HepG2 (cell line): ENCODE data around the gene ZNF667. TPM values are rescaled to one million over a fixed set of nuclear protein-coding genes. Genes with fewer than 3 reads are reported as not detected.

ENCODE experiments used
- ATAC-seq: fragments of 200-7000 bp; cut with Tn5 transposase; 3 replicates; pipeline ENCODE4 v1.9.1; 2020; ENCODE audit warnings: mild to moderate bottlenecking, moderate library complexity
- BruUV-seq: library from RNA; stranded (reverse); fragments of 400-500 nt; replicated peaks from 2 replicates; lab custom pipeline; 2021; lab: Mats Ljungman, UMichigan
- CTCF ChIA-PET: fragments of 300-600 bp; formaldehyde crosslinking; extraction: SDS; loops from one replicate; lab custom pipeline; 2021; ENCODE audit warnings: low total read pairs, inconsistent platforms, low intra/inter-chr PET ratio; lab: Yijun Ruan, JAX
- POLR2A ChIA-PET: fragments of 350-600 bp; sonication (Branson Sonifier 250); formaldehyde crosslinking; loops from one replicate; lab custom pipeline; 2020; ENCODE audit warnings: antibody characterized with exemption, inconsistent platforms; lab: Yijun Ruan, JAX
- DNase-seq: peaks from one replicate; pipeline ENCODE4 v3.0.0-alpha.2; 2015; ENCODE audit warnings: low spot score
- FAIRE-seq: peaks from 3 replicates; lab custom pipeline; 2011; peaks lifted over from hg19 to GRCh38; lab: Jason Lieb, UNC
- H2AFZ ChIP-seq: one replicate; pipeline ENCODE4 v1.6.1; 2011; ENCODE audit warnings: low read length, inconsistent platforms
- H3K27ac ChIP-seq: fragments of 300-600 bp; 3 replicates; pipeline ENCODE4 v1.8.0; 2011; ENCODE audit warnings: mixed run types, mild to moderate bottlenecking, mixed read lengths, low read length, inconsistent platforms; ENCODE audit not compliant: insufficient read depth; ENCODE audit errors: extremely low read length
- H3K27me3 ChIP-seq, 2 experiments: fragments of 200-600 bp in 1 of 2; 2 replicates in 1 of 2; 3 replicates in 1 of 2; pipeline versions ENCODE4 v1.6.0 to v1.8.0; 2011; ENCODE audit warnings: low read length in 2 of 2, mild to moderate bottlenecking in 2 of 2, moderate library complexity in 2 of 2, inconsistent platforms in 1 of 2; ENCODE audit not compliant: insufficient read depth in 2 of 2, control insufficient read depth in 1 of 2
- H3K36me3 ChIP-seq, 2 experiments: fragments of 200-600 bp in 1 of 2; replicated peaks in 1 of 2; 2 replicates in 1 of 2; 3 replicates in 1 of 2; pipeline versions ENCODE4 v1.5.1 to v1.8.0; 2011; ENCODE audit warnings: low read length in 2 of 2, inconsistent platforms in 1 of 2; ENCODE audit not compliant: insufficient read depth in 2 of 2, control insufficient read depth in 1 of 2
- H3K4me1 ChIP-seq: 2 replicates; pipeline ENCODE4 v1.5.1; 2012; ENCODE audit warnings: low read length, inconsistent platforms; ENCODE audit not compliant: insufficient read depth
- H3K4me2 ChIP-seq: 2 replicates; pipeline ENCODE4 v1.6.0; 2011; ENCODE audit warnings: low read depth, low read length, inconsistent platforms
- H3K4me3 ChIP-seq, 3 experiments: fragments of 200-600 bp in 1 of 3; sonication (generic), shearing (Covaris generic) in 1 of 3; replicated peaks in 1 of 3; 2 replicates each; pipeline ENCODE4 v1.5.1; 2011 to 2016; ENCODE audit warnings: low read length in 3 of 3, inconsistent platforms in 2 of 3, low read depth in 2 of 3, mild to moderate bottlenecking in 2 of 3, control low read depth in 1 of 3, mixed read lengths in 1 of 3; ENCODE audit not compliant: insufficient read depth in 1 of 3
- H3K79me2 ChIP-seq: one replicate; pipeline ENCODE4 v1.6.1; 2011; ENCODE audit warnings: low read length, inconsistent platforms; ENCODE audit not compliant: insufficient read depth
- H3K9ac ChIP-seq: 2 replicates; pipeline ENCODE4 v1.6.0; 2011; ENCODE audit warnings: mild to moderate bottlenecking, low read depth, low read length, inconsistent platforms; ENCODE audit not compliant: insufficient read depth
- H3K9me3 ChIP-seq: 2 replicates; pipeline ENCODE4 v1.5.1; 2012; ENCODE audit warnings: mild to moderate bottlenecking, low read length
- H4K20me1 ChIP-seq: 2 replicates; pipeline ENCODE4 v1.6.0; 2011; ENCODE audit warnings: inconsistent platforms, mild to moderate bottlenecking, low read length, moderate library complexity; ENCODE audit not compliant: insufficient read depth
- ARID3A ChIP-seq: IDR thresholded peaks from 2 replicates; pipeline ENCODE4 v1.6.1; 2012; ENCODE audit warnings: low read depth, low read length, improper control_type of control experiment
- CCAR2 ChIP-seq: fragments of 200-400 bp; formaldehyde crosslinking; optimal IDR thresholded peaks from 2 replicates; pipeline ENCODE3; 2018; ENCODE audit warnings: low read depth, mild to moderate bottlenecking, low read length, moderate library complexity
- MLXIP ChIP-seq: sonication (generic); formaldehyde crosslinking; IDR thresholded peaks from 2 replicates; pipeline ENCODE4 v1.9.0; 2021; ENCODE audit warnings: missing genetic modification reagents, borderline replicate concordance
- PTBP1 ChIP-seq: fragments of 200-400 bp; formaldehyde crosslinking; IDR thresholded peaks from 2 replicates; pipeline ENCODE4 v1.6.1; 2018; ENCODE audit warnings: low read length, low read depth; ENCODE audit not compliant: poor library complexity, severe bottlenecking
- WGBS: methylation state at CpG from one replicate; pipeline ENCODE4 v1.1.6; 2017; ENCODE audit warnings: low lambda C conversion rate; 5-methylcytosine and 5-hydroxymethylcytosine counted together
- in situ Hi-C: cut with HindIII; loops from 2 replicates; pipeline ENCODE4 v1.10.0; 2017; ENCODE audit warnings: low pct_unique_long_range_greater_than_20kb; ENCODE audit not compliant: extremely low pct_ligation_motif_present
- intact Hi-C: fragments of 100-400 bp; cut with micrococcal nuclease; formaldehyde crosslinking; loops from one replicate; pipeline ENCODE4 v1.10.0; 2022; ENCODE audit not compliant: unreplicated experiment
- polyA plus RNA-seq, 8 experiments: library from polyadenylated mRNA; depleted of rRNA in 3 of 8; stranded (reverse) in 7 of 8; unstranded in 1 of 8; fragments of >200 nt; fragmentation: Illumina TruSeq in 4 of 8; extraction: Trizol in 4 of 8; gene quantifications; 2 replicates each; pipeline versions ENCODE4 v1.2.1 to v1.2.3, GENCODE V29; 2011 to 2016; ENCODE audit warnings: low read depth in 4 of 8, missing spikeins in 1 of 8, mixed read lengths in 1 of 8; ENCODE audit not compliant: insufficient read depth in 1 of 8
- total RNA-seq, 5 experiments: library from RNA; depleted of rRNA; stranded (reverse); fragments of >200 nt; fragmentation: Illumina TruSeq; extraction: Trizol; gene quantifications; 2 replicates each; pipeline ENCODE4 v1.2.3, GENCODE V29; 2016; ENCODE audit warnings: low read depth in 1 of 5
- TF ChIP-seq, protein P1 (sequence below): sonication (generic); formaldehyde crosslinking; IDR thresholded peaks from 2 replicates; pipeline ENCODE4 v1.8.0; 2022; ENCODE audit warnings: missing genetic modification reagents, mild to moderate bottlenecking, inconsistent platforms, borderline replicate concordance
- TF ChIP-seq, protein P2 (sequence below): sonication (generic); formaldehyde crosslinking; IDR thresholded peaks from 2 replicates; pipeline ENCODE4 v1.8.1; 2022; ENCODE audit warnings: mild to moderate bottlenecking, missing genetic modification reagents
- TF ChIP-seq, protein P3 (sequence below): sonication (generic); formaldehyde crosslinking; IDR thresholded peaks from 2 replicates; pipeline ENCODE4 v1.4.0; 2020; ENCODE audit warnings: mild to moderate bottlenecking, missing genetic modification reagents

The ZNF667 gene
- total and polyA plus RNA-seq, 2 of the 13 experiments (the other 11 are each of a cell fraction or from before 2014, with no cell fraction given), result not detected

- H3K27ac ChIP-seq, result no peak overlapping the region
- TF ChIP-seq, protein P1, sequence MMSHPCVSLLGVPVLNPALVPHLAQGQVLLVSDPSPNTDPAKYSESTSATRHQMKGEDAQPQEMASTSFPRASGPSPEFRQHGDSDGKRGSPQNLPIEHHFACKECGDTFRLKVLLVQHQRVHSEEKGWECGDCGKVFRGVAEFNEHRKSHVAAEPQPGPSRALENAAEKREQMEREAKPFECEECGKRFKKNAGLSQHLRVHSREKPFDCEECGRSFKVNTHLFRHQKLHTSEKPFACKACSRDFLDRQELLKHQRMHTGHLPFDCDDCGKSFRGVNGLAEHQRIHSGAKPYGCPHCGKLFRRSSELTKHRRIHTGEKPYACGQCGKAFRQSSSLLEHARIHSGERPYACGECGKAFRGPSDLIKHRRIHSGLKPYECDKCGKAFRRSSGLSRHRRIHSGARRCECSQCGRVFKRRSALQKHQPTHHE (CRISPR knock-in tag), result no peak
- TF ChIP-seq MLXIP (CRISPR knock-in tag), result no peak
- TF ChIP-seq, all 625 proteins: peak for 0
- H2AFZ ChIP-seq, result no peak overlapping the region
- H4K20me1 ChIP-seq, result no peaks in the 10 kb centered on the region
- WGBS, result 2% methylated on average over 2 of the region's 2 CpGs
- ChIA-PET POLR2A (no interaction called here), CTCF (no interaction called here)
- H3K9me3 ChIP-seq, result peaks cover 94% of the 10 kb centered on the region
- H3K4me2 ChIP-seq, result no peak overlapping the region
- no peak for DNase-seq
- ATAC-seq, result no peak
- intact Hi-C loops, result no loop called here
- in situ Hi-C loops, result no loop called here
- BruUV-seq, result no TSS peak
- no peaks in the 10 kb centered on the region for H3K36me3 ChIP-seq
- no peak overlapping the region for H3K9ac ChIP-seq
- no peaks in the 10 kb centered on the region for H3K27me3 ChIP-seq
- no peaks in the 10 kb centered on the region for H3K4me1 ChIP-seq
- H3K79me2 ChIP-seq, result no peaks in the 10 kb centered on the region
- no peak overlapping the region for H3K4me3 ChIP-seq
- FAIRE-seq, result no peak
These were observed 27.4 kb upstream of the ZNF667 start for GRCh38 chr19:56504581-56504980.

- no peaks in the 10 kb centered on the region for H3K79me2 ChIP-seq
- in situ Hi-C loops, result no loop called here
- H3K36me3 ChIP-seq, result no peaks in the 10 kb centered on the region
- H3K4me2 ChIP-seq, result no peak overlapping the region
- ATAC-seq (no peak), FAIRE-seq (no peak), DNase-seq (no peak)
- no TSS peak for BruUV-seq
- CTCF ChIA-PET, result no interaction called here
- POLR2A ChIA-PET, result no interaction called here
- no peak overlapping the region for H3K4me3 ChIP-seq
- intact Hi-C loops, result no loop called here
- no peak overlapping the region for H3K27ac ChIP-seq
- H4K20me1 ChIP-seq, result no peaks in the 10 kb centered on the region
- peaks cover 85% of the 10 kb centered on the region for H3K9me3 ChIP-seq
- no peak overlapping the region for H3K9ac ChIP-seq
- no peaks in the 10 kb centered on the region for H3K4me1 ChIP-seq
- no peaks in the 10 kb centered on the region for H3K27me3 ChIP-seq
- WGBS, result 23% methylated on average over 3 of the region's 3 CpGs
- no peak overlapping the region for H2AFZ ChIP-seq
- TF ChIP-seq, protein P2, sequence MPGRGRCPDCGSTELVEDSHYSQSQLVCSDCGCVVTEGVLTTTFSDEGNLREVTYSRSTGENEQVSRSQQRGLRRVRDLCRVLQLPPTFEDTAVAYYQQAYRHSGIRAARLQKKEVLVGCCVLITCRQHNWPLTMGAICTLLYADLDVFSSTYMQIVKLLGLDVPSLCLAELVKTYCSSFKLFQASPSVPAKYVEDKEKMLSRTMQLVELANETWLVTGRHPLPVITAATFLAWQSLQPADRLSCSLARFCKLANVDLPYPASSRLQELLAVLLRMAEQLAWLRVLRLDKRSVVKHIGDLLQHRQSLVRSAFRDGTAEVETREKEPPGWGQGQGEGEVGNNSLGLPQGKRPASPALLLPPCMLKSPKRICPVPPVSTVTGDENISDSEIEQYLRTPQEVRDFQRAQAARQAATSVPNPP, result no peak
- TF ChIP-seq PTBP1 (no peak), CCAR2 (no peak), ARID3A (no peak)
- TF ChIP-seq, protein P3, sequence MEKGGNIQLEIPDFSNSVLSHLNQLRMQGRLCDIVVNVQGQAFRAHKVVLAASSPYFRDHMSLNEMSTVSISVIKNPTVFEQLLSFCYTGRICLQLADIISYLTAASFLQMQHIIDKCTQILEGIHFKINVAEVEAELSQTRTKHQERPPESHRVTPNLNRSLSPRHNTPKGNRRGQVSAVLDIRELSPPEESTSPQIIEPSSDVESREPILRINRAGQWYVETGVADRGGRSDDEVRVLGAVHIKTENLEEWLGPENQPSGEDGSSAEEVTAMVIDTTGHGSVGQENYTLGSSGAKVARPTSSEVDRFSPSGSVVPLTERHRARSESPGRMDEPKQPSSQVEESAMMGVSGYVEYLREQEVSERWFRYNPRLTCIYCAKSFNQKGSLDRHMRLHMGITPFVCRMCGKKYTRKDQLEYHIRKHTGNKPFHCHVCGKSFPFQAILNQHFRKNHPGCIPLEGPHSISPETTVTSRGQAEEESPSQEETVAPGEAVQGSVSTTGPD (CRISPR knock-in tag), result no peak
These were observed 14.3 kb upstream of the ZNF667 start for GRCh38 chr19:56491399-56491798.
